ENCODE data around the gene OR2AE1.
"Not testable (repeated sequence)": the region's sequence is repeated elsewhere in the genome, so short reads cannot be mapped to it uniquely, and the experiment has no call there.

The OR2AE1 gene, protein sequence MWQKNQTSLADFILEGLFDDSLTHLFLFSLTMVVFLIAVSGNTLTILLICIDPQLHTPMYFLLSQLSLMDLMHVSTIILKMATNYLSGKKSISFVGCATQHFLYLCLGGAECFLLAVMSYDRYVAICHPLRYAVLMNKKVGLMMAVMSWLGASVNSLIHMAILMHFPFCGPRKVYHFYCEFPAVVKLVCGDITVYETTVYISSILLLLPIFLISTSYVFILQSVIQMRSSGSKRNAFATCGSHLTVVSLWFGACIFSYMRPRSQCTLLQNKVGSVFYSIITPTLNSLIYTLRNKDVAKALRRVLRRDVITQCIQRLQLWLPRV

DNA sequence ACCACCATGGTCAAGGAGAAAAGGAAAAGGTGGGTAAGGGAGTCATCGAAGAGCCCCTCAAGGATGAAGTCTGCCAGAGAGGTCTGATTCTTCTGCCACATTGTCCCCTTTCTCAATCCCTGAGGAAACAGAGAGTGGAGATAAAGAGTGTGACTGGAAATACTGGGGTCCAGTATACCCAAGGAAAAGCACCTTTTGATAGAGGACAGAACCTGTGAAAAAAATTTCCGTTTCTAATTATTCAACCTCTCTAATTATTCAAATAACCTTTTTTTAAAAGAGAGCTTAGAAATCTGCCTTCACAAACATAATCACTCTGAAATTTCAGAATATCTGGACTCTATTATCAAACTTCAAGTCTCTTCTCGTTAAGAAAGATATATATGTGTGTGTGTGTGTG lies at the start of gene OR2AE1:
Gene OR2AE1 (minus strand): TSS at position 101 of the 400 bp plus-strand sequence. CDS start 0 bp downstream, at position 101.
- DNase-seq (ENCODE audit: low spot score): no peak

DNA sequence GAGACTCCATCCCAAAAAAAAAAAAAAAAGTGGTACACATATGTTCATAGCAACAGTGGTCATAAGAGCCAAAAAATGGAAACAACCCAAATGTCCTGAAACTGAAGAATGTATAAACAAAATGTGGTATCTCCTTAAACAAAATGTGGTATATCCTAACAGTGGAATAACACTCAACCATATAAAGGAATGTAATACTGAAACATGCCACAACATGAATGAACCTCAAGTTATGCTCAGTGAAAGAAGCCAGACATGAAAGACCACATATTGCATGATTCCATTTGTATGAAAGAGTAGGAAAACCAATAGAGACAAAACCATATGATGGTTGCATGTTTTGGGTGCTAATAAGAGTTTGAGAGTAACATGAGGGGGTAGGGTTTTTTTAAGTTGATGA lies 49.5 kb upstream of the OR2AE1 start:
- DNase-seq (ENCODE audit: low spot score): no peak

DNA sequence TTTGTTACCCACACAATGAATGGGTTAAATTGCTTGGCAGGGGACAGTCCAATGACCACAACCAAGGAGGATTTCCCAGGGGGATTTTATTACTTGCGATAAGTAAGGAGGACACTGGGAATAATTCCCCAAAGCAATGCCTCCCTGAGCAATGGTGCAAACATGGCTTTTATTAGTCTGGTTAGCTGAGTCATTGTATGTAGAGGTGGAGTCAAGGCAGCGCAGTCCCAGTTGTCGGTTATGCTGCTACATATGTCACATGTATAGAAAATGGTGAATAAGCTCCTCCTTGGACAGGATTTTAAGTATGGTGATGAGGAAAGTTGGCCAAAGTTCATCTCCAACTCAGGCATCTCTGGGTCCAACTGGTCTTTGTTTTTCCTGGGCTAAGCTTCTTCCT lies 46.4 kb upstream of the OR2AE1 start:
- DNase-seq (ENCODE audit: low spot score): no peak

DNA sequence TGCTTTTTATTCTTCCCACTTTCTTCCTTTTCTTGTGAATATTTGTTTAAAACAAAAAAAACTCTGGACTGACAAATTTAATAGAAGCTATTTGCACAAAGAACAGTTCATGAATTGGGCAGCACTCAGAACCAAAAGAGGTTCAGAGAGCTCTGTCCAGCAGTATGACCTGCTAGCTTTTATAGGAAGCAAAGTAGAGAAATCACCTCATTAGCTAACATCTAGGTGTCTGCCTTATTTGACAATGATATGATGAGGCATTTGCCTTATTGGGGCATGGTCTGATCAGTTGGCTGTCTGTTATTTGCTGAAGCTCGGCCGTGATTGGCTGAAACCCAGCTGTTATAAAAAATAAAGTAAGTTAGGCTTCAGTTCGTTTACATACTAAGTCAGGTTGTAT lies 43.3 kb upstream of the OR2AE1 start:
- no peak for DNase-seq (ENCODE audit: low spot score)

DNA sequence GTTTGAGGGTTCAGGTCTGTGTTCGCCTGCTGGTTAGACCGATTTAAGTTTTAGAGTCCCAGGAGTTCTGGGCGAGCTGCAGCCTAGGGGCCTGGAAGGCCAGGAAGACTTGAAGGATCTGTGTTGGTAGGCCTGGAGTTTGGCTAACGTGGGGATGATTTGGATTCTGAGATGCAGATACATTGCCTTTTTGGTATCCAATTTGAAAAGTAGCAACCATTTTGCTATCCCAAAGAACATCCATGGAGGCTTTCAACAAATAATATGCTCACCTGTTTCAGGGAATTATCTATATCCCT lies 42.9 kb upstream of the OR2AE1 start:
- DNase-seq (ENCODE audit: low spot score): no peak

DNA sequence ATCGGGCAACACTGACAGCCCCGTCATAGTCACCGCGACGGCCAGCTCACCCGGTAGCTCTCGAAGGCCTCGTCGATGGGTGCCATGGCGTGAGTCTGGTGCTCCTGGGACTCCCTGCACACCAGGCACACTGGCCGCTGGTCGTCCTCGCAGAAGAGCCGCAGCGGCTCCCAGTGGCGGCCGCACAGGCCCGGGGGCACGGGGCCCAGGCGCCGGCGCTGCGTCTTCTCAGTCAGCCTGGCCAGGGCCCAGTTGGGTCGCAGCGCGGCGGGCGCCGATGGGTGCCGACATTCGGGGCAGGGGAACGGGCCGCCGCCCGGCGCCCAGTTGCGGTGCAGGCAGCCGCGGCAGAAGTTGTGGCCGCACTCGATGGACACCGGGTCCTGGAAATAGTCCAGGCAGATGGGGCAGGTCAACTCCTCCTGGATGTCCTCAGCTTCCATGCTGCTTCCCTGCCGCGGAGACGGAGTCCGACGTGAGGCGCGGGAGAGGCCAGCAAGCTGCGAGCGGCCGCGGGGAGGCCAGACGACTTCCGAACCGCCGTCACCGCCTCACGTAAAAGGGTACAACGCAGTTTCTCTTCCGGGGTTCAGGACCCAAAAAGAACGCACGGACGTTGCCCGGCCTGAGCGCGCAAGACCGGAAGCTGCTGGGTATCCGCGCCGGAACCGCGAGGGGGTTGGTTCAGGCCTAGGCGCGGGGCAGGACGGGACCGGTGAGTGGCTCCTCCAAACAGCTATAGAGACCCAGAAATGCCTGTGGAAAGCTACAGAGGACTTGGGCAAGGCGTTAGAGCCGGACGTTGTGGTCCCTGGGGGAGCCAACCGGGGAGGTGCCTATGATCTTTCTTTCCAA lies 42.4 kb upstream of the OR2AE1 start, which contains the start of gene TRIM4:
Gene TRIM4 (minus strand): TSS at position 572 of the 855 bp plus-strand sequence. CDS start 129 bp downstream, at position 443.
- peak; percentile 93 for DNase-seq (ENCODE audit: low spot score)

DNA sequence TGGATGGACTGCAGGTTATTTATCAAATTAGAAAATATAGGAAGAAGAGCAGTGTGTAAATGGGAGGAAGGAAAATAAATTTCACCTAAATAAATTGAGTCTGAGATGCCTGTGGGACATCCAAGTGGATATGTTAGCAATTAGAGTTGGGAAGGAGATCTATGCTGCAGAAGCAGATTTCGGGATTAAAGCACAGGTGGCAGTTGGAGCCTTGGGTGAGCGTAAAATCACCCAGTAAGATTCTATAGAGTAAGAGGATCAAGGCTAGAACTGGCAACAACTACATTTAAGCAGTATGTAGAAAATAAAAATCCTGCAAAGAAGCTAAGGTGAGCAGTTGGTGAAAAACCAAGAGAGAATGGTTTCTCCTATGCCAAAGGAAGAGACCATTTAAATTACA lies 34.1 kb upstream of the OR2AE1 start:
- no peak for DNase-seq (ENCODE audit: low spot score)

DNA sequence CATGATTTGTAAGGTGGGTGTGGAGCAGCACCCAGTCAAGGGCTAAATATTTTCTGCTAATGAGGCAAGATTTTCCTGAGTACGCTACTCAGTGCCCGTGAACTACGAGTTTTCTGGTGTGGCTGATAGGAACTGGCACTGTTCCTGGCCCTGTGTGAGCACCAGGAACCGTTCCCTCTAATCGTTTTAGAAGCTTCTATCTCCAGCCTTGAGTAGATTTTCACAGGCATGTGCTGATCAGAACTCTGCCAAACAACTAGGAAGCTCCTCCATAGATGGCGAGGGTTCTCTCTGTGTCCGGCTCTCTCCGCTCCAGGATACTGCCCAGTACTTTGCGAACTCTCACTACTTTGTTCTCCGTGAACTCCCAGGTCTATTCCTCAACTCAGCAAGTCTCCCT lies 24.7 kb upstream of the OR2AE1 start:
- DNase-seq (ENCODE audit: low spot score): no peak

DNA sequence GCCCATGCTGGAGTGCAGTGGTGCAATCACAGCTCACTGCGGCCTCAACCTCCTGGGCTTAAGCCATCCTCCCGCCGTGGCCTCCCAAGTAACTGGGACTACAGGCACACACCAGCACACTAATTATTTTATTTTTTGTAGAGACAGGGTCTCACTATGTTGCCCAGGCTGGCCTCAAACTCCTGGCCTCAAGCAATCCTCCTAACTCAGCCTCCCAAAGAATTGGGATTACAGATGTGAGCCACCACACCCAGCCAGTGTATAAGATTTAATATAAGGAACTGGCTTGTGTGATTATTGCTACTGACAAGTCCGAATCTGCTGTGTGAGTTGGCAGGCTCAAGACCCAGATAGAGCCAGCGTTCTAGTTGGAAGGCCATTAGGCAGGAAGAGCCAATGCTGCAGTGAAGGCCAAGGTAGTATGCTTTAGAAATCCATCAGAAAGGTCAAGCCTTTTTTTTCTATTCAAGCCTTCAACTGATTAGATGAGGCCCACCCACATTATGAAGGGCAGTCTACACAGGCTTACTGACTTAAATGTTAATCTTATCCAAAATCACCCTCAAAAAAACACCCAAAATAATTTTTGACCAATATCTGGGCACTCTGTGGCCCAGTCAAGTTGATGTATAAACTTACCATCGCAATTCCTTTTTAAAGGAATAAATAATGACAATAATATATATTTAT lies 23.1 kb upstream of the OR2AE1 start:
- DNase-seq (ENCODE audit: low spot score): no peak

DNA sequence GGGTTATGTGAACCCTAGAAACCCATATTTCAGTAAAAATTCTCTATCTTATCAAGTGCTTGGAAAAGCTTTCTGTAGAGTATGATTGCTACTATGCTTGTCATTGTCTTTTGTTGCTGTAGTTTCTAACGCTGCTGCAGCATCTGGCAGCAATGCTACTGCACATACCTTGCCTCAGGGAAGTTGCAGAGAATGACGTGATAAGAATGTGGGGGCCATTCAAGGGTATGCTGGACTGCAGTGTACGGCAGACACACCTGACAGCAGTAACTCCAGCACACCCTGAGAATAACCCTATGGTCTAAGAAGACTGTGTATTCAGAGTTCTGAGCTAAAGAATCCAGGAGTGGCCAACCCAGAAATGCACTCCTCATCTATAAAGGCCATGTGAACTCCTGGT lies 22.0 kb upstream of the OR2AE1 start:
- DNase-seq (ENCODE audit: low spot score): no peak

DNA sequence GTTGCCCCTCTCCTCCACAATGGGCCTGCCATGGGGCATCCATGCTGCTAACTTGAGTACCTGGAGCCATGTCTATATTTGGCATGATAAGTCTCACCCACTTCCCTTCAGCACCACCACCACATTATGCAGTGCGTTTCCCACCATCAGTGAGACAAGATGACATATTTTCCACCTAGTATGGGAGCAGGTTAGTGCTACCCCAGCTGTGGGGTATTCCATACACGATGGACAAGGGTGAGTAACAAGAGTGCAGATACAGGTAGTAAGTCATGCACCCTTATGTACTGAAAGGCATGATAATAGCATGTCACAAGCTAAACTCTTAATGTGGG lies 21.2 kb upstream of the OR2AE1 start:
- no peak for DNase-seq (ENCODE audit: low spot score)

DNA sequence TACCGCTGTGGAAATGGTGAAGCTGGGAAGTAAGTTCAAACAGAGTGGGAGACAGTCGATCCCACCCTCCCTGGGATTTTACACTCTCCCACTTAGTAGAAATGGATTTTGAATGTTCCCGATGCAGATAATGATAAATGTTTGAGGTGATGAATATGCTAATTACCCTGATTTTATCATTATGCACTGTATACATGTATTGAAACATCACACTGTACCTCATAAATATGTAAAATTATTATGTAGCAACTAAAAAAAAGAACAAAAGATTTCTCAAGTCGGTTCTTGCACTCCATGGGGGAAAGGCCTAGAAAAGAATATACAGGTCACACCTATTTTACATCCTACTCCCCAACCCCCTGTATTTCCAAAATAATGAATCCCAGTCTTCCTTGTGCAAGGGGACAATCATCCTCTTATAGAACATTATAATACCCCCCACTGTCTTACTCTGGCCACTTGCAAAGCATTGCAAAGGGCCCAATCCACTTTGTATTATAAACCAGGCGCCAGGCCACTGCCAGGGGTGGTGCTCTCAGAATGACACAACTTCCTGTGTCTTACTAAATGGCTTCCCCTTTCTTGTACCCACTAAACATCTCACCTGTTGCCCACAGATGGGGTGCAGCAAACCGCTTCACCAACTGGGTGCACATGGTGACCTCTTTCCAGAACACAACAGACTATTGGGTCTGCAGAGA lies 20.6 kb upstream of the OR2AE1 start:
- no peak for DNase-seq (ENCODE audit: low spot score)

DNA sequence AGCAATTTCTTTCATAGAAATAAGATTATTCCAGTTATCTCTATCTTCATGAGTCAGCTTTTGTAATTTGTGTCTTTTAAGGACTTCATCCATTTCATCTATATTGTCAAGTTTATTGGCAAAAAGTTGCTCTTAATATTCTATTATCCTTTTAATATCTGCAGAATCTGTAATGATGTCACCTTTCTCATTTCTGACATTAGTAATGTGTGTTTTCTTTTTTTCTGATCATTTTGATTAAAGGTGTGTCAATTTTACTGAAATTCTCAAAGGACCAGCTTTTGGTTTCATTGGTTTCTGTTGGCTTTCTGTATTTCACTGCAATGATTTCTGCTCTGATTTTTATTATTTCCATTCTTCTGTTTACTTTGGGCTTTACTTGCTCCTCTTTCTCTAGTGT lies 17.9 kb upstream of the OR2AE1 start:
- DNase-seq (ENCODE audit: low spot score): no peak

DNA sequence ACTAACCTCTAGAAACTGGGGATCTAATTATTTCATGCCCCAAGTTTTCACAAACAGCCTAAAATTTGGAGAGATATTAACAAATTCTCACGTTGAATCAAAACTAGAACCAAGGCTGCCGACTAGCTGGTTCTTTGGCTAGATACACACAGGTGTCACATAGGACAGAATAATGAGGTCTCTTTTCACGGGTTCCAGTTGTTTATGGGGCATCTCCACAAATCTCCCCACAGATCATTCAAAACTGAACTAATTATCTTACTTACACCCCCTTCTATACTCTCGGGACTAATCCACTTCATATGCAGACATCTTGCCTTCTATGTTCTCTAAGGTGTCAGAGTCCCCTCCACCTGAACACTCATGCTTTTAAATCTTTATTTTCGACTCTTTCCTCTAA lies 16.4 kb upstream of the OR2AE1 start:
- no peak for DNase-seq (ENCODE audit: low spot score)

DNA sequence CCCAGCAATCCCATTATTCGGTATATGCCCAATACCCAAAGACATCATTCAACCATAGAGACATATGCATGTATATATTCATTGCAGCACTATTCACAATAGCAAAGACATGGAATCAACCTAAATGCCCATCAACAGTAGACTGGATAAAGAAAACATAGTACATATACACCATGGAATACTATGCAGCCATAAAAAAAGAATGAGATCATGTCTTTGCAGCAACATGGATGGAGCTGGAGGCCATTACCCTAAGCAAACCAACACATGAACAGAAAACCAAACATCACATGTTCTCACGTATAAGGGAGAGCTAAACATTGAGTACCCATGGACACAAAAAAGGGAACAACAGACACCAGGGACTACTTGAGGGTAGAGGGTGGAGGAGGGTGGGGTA lies 13.5 kb upstream of the OR2AE1 start:
- DNase-seq (ENCODE audit: low spot score): not testable (repeated sequence)

DNA sequence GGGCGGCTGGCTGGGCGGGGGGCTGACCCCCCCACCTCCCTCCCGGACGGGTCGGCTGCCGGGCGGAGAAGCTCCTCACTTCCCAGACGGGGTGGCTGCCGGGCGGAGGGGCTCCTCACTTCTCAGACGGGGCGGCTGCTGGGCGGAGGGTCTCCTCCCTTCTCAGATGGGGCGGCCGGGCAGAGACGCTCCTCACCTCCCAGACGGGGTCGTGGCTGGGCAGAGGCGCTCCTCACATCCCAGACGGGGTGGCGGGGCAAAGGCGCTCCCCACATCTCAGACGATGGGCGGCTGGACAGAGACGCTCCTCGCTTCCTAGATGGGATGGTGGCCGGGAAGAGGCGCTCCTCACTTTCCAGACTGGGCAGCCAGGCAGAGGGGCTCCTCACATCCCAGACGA lies 11.5 kb upstream of the OR2AE1 start:
- not testable (repeated sequence) for DNase-seq (ENCODE audit: low spot score)

DNA sequence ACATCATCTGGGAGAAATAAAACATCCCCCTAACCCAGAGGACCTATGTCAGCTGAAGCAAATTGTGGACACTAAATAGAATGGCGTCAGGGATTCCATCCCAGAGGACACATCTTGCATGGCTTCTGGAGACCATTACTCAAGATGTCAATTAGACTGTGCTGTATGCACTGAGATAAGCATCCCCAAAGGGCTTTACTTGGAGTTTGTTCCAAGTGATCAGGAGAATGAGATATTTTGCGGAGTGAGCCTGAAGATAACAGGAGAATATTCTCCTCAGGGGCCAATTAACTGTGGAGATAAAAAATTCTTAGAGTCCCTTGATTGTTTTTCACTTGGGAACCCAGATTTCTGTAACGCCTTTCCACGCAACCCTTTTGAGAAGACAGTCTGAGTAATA lies 4.5 kb upstream of the OR2AE1 start:
- DNase-seq (ENCODE audit: low spot score): no peak

DNA sequence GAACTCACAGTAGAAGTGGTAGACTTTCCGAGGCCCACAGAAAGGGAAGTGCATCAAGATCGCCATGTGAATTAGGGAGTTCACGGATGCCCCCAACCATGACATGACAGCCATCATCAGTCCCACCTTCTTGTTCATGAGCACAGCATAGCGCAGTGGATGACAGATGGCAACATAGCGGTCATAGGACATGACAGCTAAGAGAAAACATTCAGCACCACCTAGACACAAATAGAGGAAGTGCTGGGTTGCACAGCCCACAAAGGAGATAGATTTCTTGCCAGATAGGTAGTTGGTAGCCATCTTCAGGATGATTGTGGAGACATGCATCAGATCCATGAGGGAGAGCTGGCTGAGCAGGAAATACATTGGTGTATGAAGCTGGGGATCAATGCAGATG lies 342 bp downstream of the OR2AE1 start:
- no peak for DNase-seq (ENCODE audit: low spot score)

DNA sequence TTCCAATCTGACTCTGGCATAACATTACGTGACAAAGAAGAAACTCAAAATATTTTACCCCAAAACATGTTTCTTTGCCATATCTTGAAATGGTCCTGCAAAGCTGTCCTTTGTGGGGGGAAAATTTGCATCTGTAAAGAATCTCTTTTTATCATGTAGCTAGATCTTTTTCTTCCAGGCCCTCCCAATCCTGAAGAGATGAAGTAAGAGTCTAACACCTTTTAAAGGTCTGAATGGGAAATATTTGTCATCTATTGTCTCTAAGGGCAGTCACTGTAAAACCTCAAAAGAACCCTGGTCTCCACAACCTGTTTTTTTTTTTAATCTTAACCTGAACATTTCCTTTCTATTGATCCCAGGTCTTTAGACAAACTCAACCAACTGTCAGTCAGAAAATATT lies 8.6 kb downstream of the OR2AE1 start:
- DNase-seq (ENCODE audit: low spot score): no peak

DNA sequence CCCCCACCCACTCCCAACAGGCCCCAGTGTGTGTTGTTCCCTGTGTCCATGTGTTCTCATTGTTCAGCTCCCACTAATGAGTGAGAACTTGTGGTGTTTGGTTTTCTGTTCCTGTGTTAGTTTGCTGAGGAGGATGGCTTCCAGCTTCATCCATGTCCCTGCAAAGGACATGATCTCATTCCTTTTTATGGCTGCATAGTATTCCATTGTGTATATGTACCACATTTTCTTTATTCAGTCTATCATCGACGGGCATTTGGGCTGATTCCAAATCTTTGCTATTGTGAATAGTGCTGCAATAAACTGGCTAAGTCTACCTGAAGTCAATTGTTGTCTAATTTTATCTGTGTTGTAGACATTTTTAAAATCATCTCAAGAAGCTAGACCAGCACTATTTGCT lies 9.4 kb downstream of the OR2AE1 start:
- DNase-seq (ENCODE audit: low spot score): not testable (repeated sequence)

DNA sequence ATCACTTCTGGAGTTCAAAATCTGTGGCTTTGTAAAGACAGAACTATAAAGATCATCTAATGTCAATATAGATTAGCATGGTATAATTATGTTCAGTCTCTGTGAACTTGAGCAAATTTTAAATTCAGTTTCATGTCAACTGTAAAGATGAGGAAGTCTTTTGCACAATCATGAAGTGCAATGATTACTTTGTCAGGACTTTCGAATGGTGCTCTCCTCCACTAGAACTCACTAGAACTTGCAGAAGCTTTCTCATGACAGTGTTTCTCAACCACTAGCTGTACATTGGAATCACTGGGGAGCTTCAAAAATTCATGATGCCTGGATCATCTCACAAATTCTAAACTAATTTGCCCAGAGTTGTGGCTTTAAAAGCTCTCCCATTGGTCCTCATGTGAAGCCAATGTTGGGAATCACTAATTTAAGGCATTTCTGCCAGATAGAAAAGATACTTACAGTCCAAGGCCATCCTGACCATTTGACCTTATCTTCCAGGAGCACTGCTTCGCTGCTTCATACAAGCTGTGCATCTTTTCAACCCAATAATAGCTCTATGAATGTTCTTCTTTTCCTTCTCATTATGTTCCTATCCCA lies 12.9 kb downstream of the OR2AE1 start:
- no peak for DNase-seq (ENCODE audit: low spot score)
